ENCODE results near the gene LY6G5C. TPM values are rescaled to one million over a fixed set of nuclear protein-coding genes. Genes with fewer than 3 reads are reported as not detected.

The LY6G5C gene
- total RNA-seq, 4 donors from 2014 or later, result 0.54 to 7.9 (median 0.83) TPM; not detected in 1

DNA sequence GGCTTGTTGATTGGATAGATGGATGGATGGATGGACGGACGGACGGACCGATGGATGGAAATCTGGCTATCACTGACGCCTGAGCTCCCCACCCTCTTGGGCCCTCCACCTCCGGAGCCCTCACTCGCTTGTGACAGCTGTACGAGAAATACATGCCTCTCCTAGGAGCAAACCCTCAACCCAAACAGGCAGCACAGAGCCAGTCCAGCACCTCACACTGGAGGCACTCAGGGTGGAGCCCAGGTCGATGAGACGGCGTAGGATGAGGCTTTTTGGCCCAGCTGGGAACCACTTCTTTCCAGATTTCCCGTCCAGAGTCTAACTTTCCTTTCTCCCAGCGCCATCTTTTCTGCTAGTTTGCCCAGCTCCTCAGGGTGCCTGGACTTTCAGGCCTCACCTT is 2.7 kb upstream of the LY6G5C start:
- TF ChIP-seq POLR2A (IDR thresholded peaks at IDR 0.05) (no peak), CTCF (IDR thresholded peaks at IDR 0.05) (no peak)
- Histone ChIP-seq H3K4me3 (replicated peaks in 1 of 3) (no peak overlapping the region), H3K27me3 (no peaks in the 10 kb centered on the region), H3K4me1 (peaks cover 10 to 18% of the 10 kb centered on the region in 2 donors), H3K27ac (no peak overlapping the region), H3K36me3 (peaks cover 21 to 23% of the 10 kb centered on the region in 2 donors), H3K9me3 (no peaks in the 10 kb centered on the region)
- peak in 1 of 2 donors; percentile 16 for DNase-seq
- 68 to 74% methylated on average over 13 of the region's 13 CpGs for WGBS, 2 donors
- intact Hi-C loops (cut with DNase I), result loop anchor here (5.0 kb wide), 1 partner anchor 149 kb away; no protein-coding TSS in a partner anchor

- H3K4me1 ChIP-seq, result peaks cover 10 to 18% of the 10 kb centered on the region in 2 donors
- H3K27ac ChIP-seq, result peak overlapping the region; percentile 79 to 84 (median 80)
- no peaks in the 10 kb centered on the region for H3K27me3 ChIP-seq
- intact Hi-C loops (cut with DNase I), result loop anchor here (5.0 kb wide), 1 partner anchor 151 kb away; no protein-coding TSS in a partner anchor
- H3K9me3 ChIP-seq, result no peaks in the 10 kb centered on the region
- peak overlapping the region in 2 of 3 donors; percentile 24 to 27 for H3K4me3 ChIP-seq (replicated peaks in 1 of 3)
- WGBS, 2 donors, result 0% methylated on average over 11 to 27 of the region's 40 CpGs
- TF ChIP-seq POLR2A (IDR thresholded peaks at IDR 0.05) (peak in 1 of 2 donors; percentile 42), CTCF (IDR thresholded peaks at IDR 0.05) (no peak)
- peaks cover 0 to under 1% of the 10 kb centered on the region in 2 donors for H3K36me3 ChIP-seq
- peak; percentile 91 to 92 for DNase-seq
Observed at GRCh38 chr6:31681135-31681671, 336 bp upstream of the LY6G5C start.

DNA sequence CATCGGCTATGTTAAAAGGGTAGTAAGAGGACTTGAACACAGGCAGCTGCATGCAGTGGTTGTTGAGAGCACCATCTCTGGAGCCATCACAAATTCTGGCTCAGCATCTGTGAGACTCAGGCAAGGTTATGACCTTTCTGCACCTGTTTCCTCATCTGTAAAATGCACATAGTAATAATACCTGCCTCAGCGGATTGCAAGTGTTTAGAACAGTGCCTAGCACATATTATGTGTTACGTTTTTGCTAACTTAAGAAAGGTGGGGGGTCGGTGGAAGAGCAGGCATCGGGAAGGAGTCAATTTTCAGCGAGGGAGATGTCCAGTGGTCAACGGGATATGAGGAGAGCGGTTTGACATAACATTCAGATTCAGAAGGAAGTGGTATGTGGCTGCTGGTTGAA is 2.9 kb downstream of the LY6G5C start:
- WGBS, 2 donors, result 71% methylated on average over 8 of the region's 8 CpGs
- no peak overlapping the region for H3K4me3 ChIP-seq (replicated peaks in 1 of 3)
- TF ChIP-seq CTCF (IDR thresholded peaks at IDR 0.05), result no peak
- TF ChIP-seq POLR2A (IDR thresholded peaks at IDR 0.05), result no peak
- no peaks in the 10 kb centered on the region for H3K9me3 ChIP-seq
- intact Hi-C loops (cut with DNase I), result loop anchor here (10.0 kb wide), 1 partner anchor 287 kb away; no protein-coding TSS in a partner anchor
- H3K36me3 ChIP-seq, result peaks cover 0 to 4% of the 10 kb centered on the region in 2 donors
- no peak for DNase-seq
- no peak overlapping the region for H3K27ac ChIP-seq
- H3K4me1 ChIP-seq, result peaks cover 9 to 14% of the 10 kb centered on the region in 2 donors
- H3K27me3 ChIP-seq, result no peaks in the 10 kb centered on the region

- TF ChIP-seq CTCF (IDR thresholded peaks at IDR 0.05) (no peak), POLR2A (IDR thresholded peaks at IDR 0.05) (no peak)
- H3K9me3 ChIP-seq, result no peaks in the 10 kb centered on the region
- H3K4me1 ChIP-seq, result peaks cover 6 to 12% of the 10 kb centered on the region in 2 donors
- WGBS, 2 donors, result 48 to 66% methylated on average over 6 of the region's 6 CpGs
- intact Hi-C loops (cut with DNase I), result loop anchor here (10.0 kb wide), 1 partner anchor 288 kb away; no protein-coding TSS in a partner anchor
- H3K27me3 ChIP-seq, result no peaks in the 10 kb centered on the region
- DNase-seq, result no peak
- no peak overlapping the region for H3K27ac ChIP-seq
- H3K4me3 ChIP-seq (replicated peaks in 1 of 3), result no peak overlapping the region
- H3K36me3 ChIP-seq, result peaks cover 6 to 14% of the 10 kb centered on the region in 2 donors
Observed at GRCh38 chr6:31676904-31677303, 4.0 kb downstream of the LY6G5C start.

- DNase-seq, result no peak
- Histone ChIP-seq H3K4me3 (replicated peaks in 1 of 3) (no peak overlapping the region), H3K9me3 (no peaks in the 10 kb centered on the region), H3K27me3 (no peaks in the 10 kb centered on the region), H3K36me3 (peaks cover 10 to 19% of the 10 kb centered on the region in 2 donors), H3K27ac (no peak overlapping the region), H3K4me1 (peaks cover 2 to 7% of the 10 kb centered on the region in 2 donors)
- TF ChIP-seq POLR2A (IDR thresholded peaks at IDR 0.05) (no peak), CTCF (IDR thresholded peaks at IDR 0.05) (no peak)
- 72 to 81% methylated on average over 4 of the region's 4 CpGs for WGBS, 2 donors
- intact Hi-C loops (cut with DNase I), result loop anchor here (10.0 kb wide), 1 partner anchor 288 kb away; no protein-coding TSS in a partner anchor
Observed at GRCh38 chr6:31676322-31676903, 4.5 kb downstream of the LY6G5C start.

Data from thyroid gland (tissue), 4 donors.